ENCODE data around the gene DSCAML1.

The DSCAML1 gene

GRCh38 chr11:117824571-117825537 is 27.8 kb upstream of the DSCAML1 start, which contains the start of gene FXYD2:
FXYD2 (minus strand) TSS chr11:117824744; CDS start chr11:117824678, 66 bp downstream.
- no peak for ATAC-seq
- no peak for TF ChIP-seq CREB5 (CRISPR knock-in tag; IDR thresholded peaks at IDR 0.05; ENCODE audit: low read depth)
- no peak for TF ChIP-seq TSHZ2 (CRISPR knock-in tag; IDR thresholded peaks at IDR 0.05)
- TF ChIP-seq CSRNP3 (CRISPR knock-in tag; IDR thresholded peaks at IDR 0.05) = no peak
- no peak for TF ChIP-seq GLIS3 (CRISPR knock-in tag; IDR thresholded peaks at IDR 0.05)
- TF ChIP-seq ZNF565 (CRISPR knock-in tag; conservative IDR thresholded peaks at IDR 0.05; ENCODE audit: low read depth) = no peak
- TF ChIP-seq ZC3H10 (CRISPR knock-in tag; IDR thresholded peaks at IDR 0.05) = no peak

GRCh38 chr11:117823946-117824420 is 27.0 kb upstream of the DSCAML1 start:
- TF ChIP-seq POU6F1 (CRISPR knock-in tag; IDR thresholded peaks at IDR 0.05; ENCODE audit: borderline replicate concordance, low read depth) = no peak
- TF ChIP-seq CREB5 (CRISPR knock-in tag; IDR thresholded peaks at IDR 0.05; ENCODE audit: low read depth) = no peak
- no peak for TF ChIP-seq SNAI2 (CRISPR knock-in tag; IDR thresholded peaks at IDR 0.05)
- no peak for TF ChIP-seq GLIS3 (CRISPR knock-in tag; IDR thresholded peaks at IDR 0.05)
- no peak for ATAC-seq

- TF ChIP-seq ZFP30 (CRISPR knock-in tag; IDR thresholded peaks at IDR 0.05) (no peak), POU6F1 (CRISPR knock-in tag; IDR thresholded peaks at IDR 0.05; ENCODE audit: borderline replicate concordance, low read depth) (no peak), TSHZ2 (CRISPR knock-in tag; IDR thresholded peaks at IDR 0.05) (no peak)
- ATAC-seq = peak; percentile 39; the same call in 2 of the 3 replicates
Measured at GRCh38 chr11:117823294-117823945, 26.4 kb upstream of the DSCAML1 start.

Data from SK-N-SH treated with all-trans-retinoic acid at 6 μM for 48 hours (cell line).